Heart left ventricle (tissue), 16 donors: ENCODE results near the gene KDM1B. TPM values are rescaled to one million over a fixed set of nuclear protein-coding genes. Genes with fewer than 3 reads are reported as not detected.
A peak's percentile ranks its signal among the peaks of the same experiment; 100 is the strongest.

Experiments
- ATAC-seq, 4 donors: fragments of 200-7000 bp; cut with Tn5 transposase; one replicate each; pipeline ENCODE4 v1.9.1; 2020 to 2022; ENCODE audit warnings: moderate library complexity in 4 of 4, mild to moderate bottlenecking in 3 of 4, moderate number of reproducible peaks in 1 of 4
- DNase-seq, 5 donors: peaks; one replicate each; pipeline ENCODE4 v3.0.0-alpha.2; 2020
- H3K27ac ChIP-seq, 12 donors: fragments of 200-600 bp; sonication (generic) in 4 of 12; one replicate each; pipeline versions ENCODE4 v1.5.0 to v1.8.0; 2016 to 2022; ENCODE audit warnings: mild to moderate bottlenecking in 2 of 12
- H3K27me3 ChIP-seq, 9 donors: fragments of 200-600 bp; sonication (generic) in 2 of 9; one replicate each; pipeline versions ENCODE4 v1.5.1 to v1.8.0; 2016 to 2022; ENCODE audit warnings: mild to moderate bottlenecking in 3 of 9
- H3K36me3 ChIP-seq, 9 donors: fragments of 200-600 bp; sonication (generic) in 2 of 9; one replicate each; pipeline versions ENCODE4 v1.5.0 to v1.8.0; 2018 to 2022; ENCODE audit warnings: mild to moderate bottlenecking in 2 of 9
- H3K4me1 ChIP-seq, 12 donors: fragments of 200-600 bp; sonication (generic) in 4 of 12; one replicate each; pipeline versions ENCODE4 v1.5.0 to v1.8.0; 2016 to 2022; ENCODE audit warnings: mild to moderate bottlenecking in 3 of 12
- H3K4me3 ChIP-seq, 12 donors: fragments of 200-600 bp; sonication (generic) in 4 of 12; one replicate each; pipeline versions ENCODE4 v1.5.0 to v1.8.0; 2017 to 2022; ENCODE audit warnings: mild to moderate bottlenecking in 9 of 12, moderate library complexity in 4 of 12
- H3K9me3 ChIP-seq, 12 donors: fragments of 200-600 bp; sonication (generic) in 4 of 12; one replicate each; pipeline versions ENCODE4 v1.5.0 to v1.8.0; 2016 to 2022; ENCODE audit warnings: mild to moderate bottlenecking in 1 of 12
- POLR2A ChIP-seq, 2 donors: fragments of 450-650 bp; IDR thresholded peaks; one replicate each; pipeline ENCODE4 v1.6.1; 2017; ENCODE audit warnings: antibody characterized with exemption in 2 of 2, mild to moderate bottlenecking in 2 of 2, moderate library complexity in 2 of 2
- WGBS, 4 donors: extraction: QIAGEN DNeasy Blood & Tissue Kit in 2 of 4; methylation state at CpG; one replicate each; pipeline versions ENCODE4 v1.1.5 to v1.1.7; 2013 to 2018; 5-methylcytosine and 5-hydroxymethylcytosine counted together
- intact Hi-C, 10 donors: fragments of 100-400 bp; cut with DNase I; formaldehyde crosslinking; loops; one replicate each; pipeline versions ENCODE4 v1.11.1 to v1.14.2; 2022
- polyA plus RNA-seq, 2 donors: library from polyadenylated mRNA; stranded (reverse); fragments of 200-250 nt; gene quantifications; one replicate each; pipeline ENCODE4 v1.2.3, GENCODE V29; 2013
- total RNA-seq, 9 donors: library from RNA; depleted of rRNA in 2 of 9; stranded (reverse); fragments of >200 nt in 2 of 9; fragmentation: NEBNext Ultra II Directional in 3 of 9; extraction: Animal tissue kit (Norgen Biotek cat#: 25700) in 3 of 9; gene quantifications; one replicate each; pipeline versions ENCODE4 v1.1.0 to v1.2.4, GENCODE V29; 2016 to 2023
- TF ChIP-seq, protein P1 (sequence below), 12 donors: fragments of 200-600 bp; sonication (generic) in 4 of 12; IDR thresholded peaks; one replicate each; pipeline versions ENCODE4 v1.5.0 to v1.8.0; 2018 to 2022; ENCODE audit warnings: antibody characterized with exemption in 12 of 12, mild to moderate bottlenecking in 5 of 12
- donor health status: ischemic (EF 13 %, LVEDD 7.1; RV severe dilation, severe dysfunction).
- donor health status: healthy with polysubstance abuse.
- donor health status: DM: no; HTN: yes; CAD: no.
- donor health status: DM: no; HTN: no; CAD: no.
- donor health status: ischemic (EF 25% LVEDD 6.9; RV normal size, moderate dysfunction).
- donor health status: ischemic (EF 25% LVEDD 5.7; RV mildly dilated, moderate dysfunction).
- donor health status: healthy.
- donor health status: DM: yes; HTN: yes; CAD: no.
- donor health status: ischemic (EF 35%, LVEDD 5.7; RV mildly dilated, moderate dysfunction).
- donor health status: nonischemic (EF 11% LVEDD 7.7; RV severe dilation, severe dysfunction).
- donor health status: DM: yes; HTN: yes; CAD: no.
- donor health status: PGD.
- donor health status: ischemic (EF 29% LVEDD 5.4; RV normal size, mild dysfunction).
- donor health status: nonischemic (EF 23%, LVEDD 6.1; RV moderate dilation, normal function).

The KDM1B gene
- total and polyA plus RNA-seq, 11 donors, result 2.1 to 21.8 (median 13.6) TPM

DNA sequence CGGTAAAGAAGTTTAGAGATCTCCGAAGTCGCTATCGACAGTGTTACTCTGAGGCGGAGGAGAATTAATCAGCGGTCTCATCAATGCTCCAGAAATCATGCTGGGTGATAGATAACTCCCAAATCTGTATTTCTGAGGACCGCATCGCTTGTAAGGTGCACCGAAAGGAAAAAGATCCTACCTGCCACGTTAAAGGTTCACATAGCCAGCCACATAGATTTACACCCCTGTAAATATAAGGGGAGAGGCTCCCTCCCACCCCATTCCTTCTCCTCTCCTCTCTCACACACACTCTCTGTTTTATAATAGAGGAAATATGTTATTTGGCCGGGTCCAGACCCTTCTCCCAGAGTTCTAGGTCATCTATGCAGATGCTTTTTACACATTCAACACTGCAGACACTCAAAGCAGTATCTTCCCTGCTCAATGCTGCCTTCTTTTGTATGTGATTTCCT is 109.7 kb downstream of the KDM1B start:
- TF ChIP-seq, protein P1, sequence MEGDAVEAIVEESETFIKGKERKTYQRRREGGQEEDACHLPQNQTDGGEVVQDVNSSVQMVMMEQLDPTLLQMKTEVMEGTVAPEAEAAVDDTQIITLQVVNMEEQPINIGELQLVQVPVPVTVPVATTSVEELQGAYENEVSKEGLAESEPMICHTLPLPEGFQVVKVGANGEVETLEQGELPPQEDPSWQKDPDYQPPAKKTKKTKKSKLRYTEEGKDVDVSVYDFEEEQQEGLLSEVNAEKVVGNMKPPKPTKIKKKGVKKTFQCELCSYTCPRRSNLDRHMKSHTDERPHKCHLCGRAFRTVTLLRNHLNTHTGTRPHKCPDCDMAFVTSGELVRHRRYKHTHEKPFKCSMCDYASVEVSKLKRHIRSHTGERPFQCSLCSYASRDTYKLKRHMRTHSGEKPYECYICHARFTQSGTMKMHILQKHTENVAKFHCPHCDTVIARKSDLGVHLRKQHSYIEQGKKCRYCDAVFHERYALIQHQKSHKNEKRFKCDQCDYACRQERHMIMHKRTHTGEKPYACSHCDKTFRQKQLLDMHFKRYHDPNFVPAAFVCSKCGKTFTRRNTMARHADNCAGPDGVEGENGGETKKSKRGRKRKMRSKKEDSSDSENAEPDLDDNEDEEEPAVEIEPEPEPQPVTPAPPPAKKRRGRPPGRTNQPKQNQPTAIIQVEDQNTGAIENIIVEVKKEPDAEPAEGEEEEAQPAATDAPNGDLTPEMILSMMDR (IDR thresholded peaks at IDR 0.05), result no peak
- no peak for TF ChIP-seq POLR2A (IDR thresholded peaks at IDR 0.05)
- 6 to 9% (median 8%) methylated on average over 11 of the region's 11 CpGs for WGBS, 4 donors
- ATAC-seq (no peak), DNase-seq (no peak)
- peaks cover 0 to 40% (median 28%) of the 10 kb centered on the region in 12 donors for H3K4me1 ChIP-seq
- H3K36me3 ChIP-seq, result peaks cover 0 to 8% (median 0%) of the 10 kb centered on the region in 9 donors
- peak overlapping the region; percentile 90 to 100 (median 96) for H3K27ac ChIP-seq
- H3K4me3 ChIP-seq, result peak overlapping the region; percentile 43 to 99 (median 92)
- intact Hi-C loops, result loop anchor here in 3 of 10 donors (2.0 to 5.0 kb wide), 3 partner anchors 113 to 237 kb away; partner anchors contain the start of gene RNF144B (in 1 of the 3)
- H3K9me3 ChIP-seq, result no peaks in the 10 kb centered on the region
- H3K27me3 ChIP-seq, result no peaks in the 10 kb centered on the region

DNA sequence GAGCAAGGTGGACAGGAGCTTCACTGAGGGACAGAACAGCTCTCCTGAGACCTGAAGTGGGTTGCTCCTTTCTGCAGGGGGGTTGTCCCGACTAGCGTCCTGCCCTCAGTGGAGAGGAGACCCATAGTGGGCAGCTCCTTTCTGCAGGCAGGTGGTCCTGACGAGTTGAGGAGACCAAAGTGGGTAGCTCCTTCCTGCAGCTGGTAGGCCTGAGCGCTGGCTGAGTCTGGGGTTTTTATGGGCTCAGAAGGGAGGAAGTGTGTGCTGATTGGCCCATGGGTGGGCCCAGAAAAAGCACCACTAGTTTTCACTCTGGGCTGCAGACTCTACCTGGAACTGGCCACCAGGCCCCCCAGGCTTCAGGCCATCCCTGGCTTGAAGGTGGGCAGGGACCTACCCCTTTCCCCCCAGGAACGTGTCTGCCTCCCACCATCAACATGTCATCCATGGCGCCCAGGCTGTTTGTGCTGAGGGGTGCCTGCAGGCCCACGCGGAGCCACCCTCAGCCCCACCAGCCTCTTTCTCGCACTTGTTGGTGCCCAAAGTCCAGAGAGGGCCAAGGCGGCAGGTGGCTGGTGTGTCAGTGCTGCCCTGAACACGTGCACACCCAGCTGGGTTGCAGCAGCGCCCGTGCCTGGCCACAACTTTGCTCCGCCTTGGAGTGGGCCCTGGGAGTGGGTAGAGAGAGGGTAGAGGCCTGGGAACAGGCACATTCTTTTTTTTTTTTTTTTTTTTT is 110.7 kb downstream of the KDM1B start:
- 94 to 98% (median 97%) methylated on average over 13 to 14 of the region's 14 CpGs for WGBS, 4 donors
- intact Hi-C loops, result loop anchor here in 1 of 10 donors (2.0 kb wide), 1 partner anchor 121 kb away; the partner anchor contains the start of gene RNF144B
- no peak overlapping the region for H3K4me3 ChIP-seq
- peaks cover 0 to 6% (median 0%) of the 10 kb centered on the region in 9 donors for H3K36me3 ChIP-seq
- no peak overlapping the region for H3K27ac ChIP-seq
- DNase-seq, result no peak
- H3K9me3 ChIP-seq, result no peaks in the 10 kb centered on the region
- peaks cover 0 to 30% (median 20%) of the 10 kb centered on the region in 12 donors for H3K4me1 ChIP-seq
- no peak for ATAC-seq
- H3K27me3 ChIP-seq, result no peaks in the 10 kb centered on the region
- no peak for TF ChIP-seq POLR2A (IDR thresholded peaks at IDR 0.05)
- TF ChIP-seq, protein P1 (IDR thresholded peaks at IDR 0.05), result no peak

DNA sequence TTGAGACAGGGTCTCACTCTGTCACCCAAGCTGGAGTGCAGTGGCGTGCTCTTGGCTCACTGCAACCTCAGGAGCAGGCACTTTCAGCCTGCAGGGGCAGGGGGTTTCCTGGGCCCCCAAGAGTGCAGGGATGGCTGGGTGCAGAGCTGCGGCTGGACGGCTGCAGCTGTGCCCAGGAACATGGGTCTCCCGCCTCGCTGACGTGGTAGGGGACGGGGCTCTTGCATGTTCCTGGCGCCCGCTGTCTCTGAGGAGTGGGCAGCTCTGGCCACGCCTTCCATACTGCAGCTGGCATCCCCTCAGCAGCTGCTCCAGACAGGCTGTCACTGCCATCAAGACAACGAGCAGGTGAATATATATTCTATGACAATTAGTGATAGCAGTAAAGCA is 111.3 kb downstream of the KDM1B start:
- WGBS, 4 donors, result 89 to 97% (median 93%) methylated on average over 3 to 11 of the region's 11 CpGs
- TF ChIP-seq, protein P1 (IDR thresholded peaks at IDR 0.05), result no peak
- TF ChIP-seq POLR2A (IDR thresholded peaks at IDR 0.05), result no peak
- intact Hi-C loops, result no loop called here
- DNase-seq (no peak), ATAC-seq (no peak)
- peaks cover 0 to 5% (median 0%) of the 10 kb centered on the region in 9 donors for H3K36me3 ChIP-seq
- no peak overlapping the region for H3K4me3 ChIP-seq
- no peaks in the 10 kb centered on the region for H3K9me3 ChIP-seq
- H3K27ac ChIP-seq, result no peak overlapping the region
- H3K27me3 ChIP-seq, result no peaks in the 10 kb centered on the region
- peaks cover 0 to 25% (median 16%) of the 10 kb centered on the region in 12 donors for H3K4me1 ChIP-seq

DNA sequence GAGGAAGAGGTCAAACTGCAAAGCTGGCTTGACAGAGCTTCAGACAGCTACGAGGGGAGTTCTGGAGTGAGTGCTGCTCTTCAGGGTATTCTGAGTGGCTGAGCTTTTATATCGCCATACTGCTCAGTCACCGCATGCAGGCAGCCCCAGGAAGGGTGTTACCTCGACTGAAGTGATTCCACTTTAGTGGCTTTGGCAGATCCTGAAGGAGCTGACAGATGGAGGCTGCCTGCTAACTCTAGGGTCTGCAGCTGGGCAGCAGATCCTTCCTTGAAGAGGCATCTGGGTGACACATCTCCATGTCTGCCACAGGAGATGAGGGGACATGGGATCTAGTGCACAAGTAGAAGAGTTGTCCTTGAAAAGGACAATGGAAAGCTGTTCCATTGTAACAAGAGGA is 112.8 kb downstream of the KDM1B start:
- Histone ChIP-seq H3K27ac (no peak overlapping the region), H3K27me3 (no peaks in the 10 kb centered on the region), H3K36me3 (no peaks in the 10 kb centered on the region), H3K9me3 (no peaks in the 10 kb centered on the region), H3K4me1 (peaks cover 0 to 9% (median 4%) of the 10 kb centered on the region in 12 donors), H3K4me3 (no peak overlapping the region)
- DNase-seq (no peak), ATAC-seq (no peak)
- 51 to 77% (median 73%) methylated on average over 3 to 4 of the region's 4 CpGs for WGBS, 4 donors
- intact Hi-C loops, result no loop called here
- TF ChIP-seq, protein P1 (IDR thresholded peaks at IDR 0.05), result no peak
- TF ChIP-seq POLR2A (IDR thresholded peaks at IDR 0.05), result no peak
